Measurements from ENCODE around the gene SMIM35.

Gene SMIM35

GRCh38 chr11:118108513-118108912, 21.8 kb upstream of the SMIM35 start:
- no peak for DNase-seq

GRCh38 chr11:118106789-118107335, 20.1 kb upstream of the SMIM35 start:
- DNase-seq = no peak

GRCh38 chr11:118105657-118106305, 19.0 kb upstream of the SMIM35 start:
- no peak for DNase-seq

GRCh38 chr11:118104491-118104890, 17.7 kb upstream of the SMIM35 start:
- DNase-seq = no peak

GRCh38 chr11:118102721-118103261, 16.0 kb upstream of the SMIM35 start:
- no peak for DNase-seq

- DNase-seq = no peak
These were observed 14.0 kb upstream of the SMIM35 start for GRCh38 chr11:118100691-118101232.

- no peak for DNase-seq
These were observed 13.2 kb upstream of the SMIM35 start for GRCh38 chr11:118099838-118100556.

GRCh38 chr11:118098996-118099837, 12.5 kb upstream of the SMIM35 start:
- peak; percentile 68 for DNase-seq

- DNase-seq = no peak
These were observed 9.2 kb upstream of the SMIM35 start for GRCh38 chr11:118095967-118096367.

GRCh38 chr11:118095493-118095892, 8.7 kb upstream of the SMIM35 start:
- DNase-seq = no peak

- DNase-seq = no peak
These were observed 6.3 kb upstream of the SMIM35 start for GRCh38 chr11:118092907-118093571.

GRCh38 chr11:118091690-118092089, 4.9 kb upstream of the SMIM35 start:
- DNase-seq = no peak

- DNase-seq = no peak
These were observed 3.9 kb upstream of the SMIM35 start for GRCh38 chr11:118090545-118091162.

- DNase-seq = no peak
These were observed 1.8 kb upstream of the SMIM35 start for GRCh38 chr11:118088531-118088930.

GRCh38 chr11:118087931-118088330, 1.2 kb upstream of the SMIM35 start:
- no peak for DNase-seq

- DNase-seq = no peak
These were observed 2.1 kb downstream of the SMIM35 start for GRCh38 chr11:118084656-118085055.

- DNase-seq = no peak
These were observed 2.5 kb downstream of the SMIM35 start for GRCh38 chr11:118084247-118084646.

- no peak for DNase-seq
These were observed 3.7 kb downstream of the SMIM35 start for GRCh38 chr11:118082880-118083552.

GRCh38 chr11:118081241-118081958, 5.4 kb downstream of the SMIM35 start:
- DNase-seq = no peak

- DNase-seq = no peak
These were observed 6.5 kb downstream of the SMIM35 start for GRCh38 chr11:118080296-118080695.

All from NCI-H1436 (cell line).